Gastroesophageal sphincter (tissue), 4 donors: Measurements from ENCODE around the gene DIAPH3. TPM values are rescaled to one million over a fixed set of nuclear protein-coding genes. Genes with fewer than 3 reads are reported as not detected.

Experiments used
- ATAC-seq: fragments of 150-250 bp; one replicate; pipeline ENCODE4 v1.9.1; 2016; ENCODE audit warnings: mild to moderate bottlenecking, moderate library complexity
- H3K27ac ChIP-seq, 4 donors: fragments of 200-600 bp; sonication (generic) in 3 of 4; 1 replicate in 3 of 4; 2 replicates in 1 of 4; pipeline ENCODE4 v1.5.1; 2016 to 2019
- H3K27me3 ChIP-seq: fragments of 200-600 bp; sonication (generic); one replicate; pipeline ENCODE4 v1.5.1; 2019
- H3K36me3 ChIP-seq, 2 donors: fragments of 200-600 bp; sonication (generic); one replicate each; pipeline ENCODE4 v1.5.1; 2019; ENCODE audit warnings: control low read depth in 1 of 2
- H3K4me1 ChIP-seq, 3 donors: fragments of 200-600 bp; sonication (generic); 1 replicate in 2 of 3; 2 replicates in 1 of 3; pipeline ENCODE4 v1.5.1; 2016 to 2019; ENCODE audit warnings: control low read depth in 2 of 3
- H3K4me3 ChIP-seq, 2 donors: fragments of 200-600 bp; sonication (generic); one replicate each; pipeline ENCODE4 v1.5.1; 2019; ENCODE audit warnings: mild to moderate bottlenecking in 1 of 2, moderate library complexity in 1 of 2
- H3K9me3 ChIP-seq, 3 donors: fragments of 200-600 bp; sonication (generic); one replicate each; pipeline ENCODE4 v1.5.1; 2017 to 2019; ENCODE audit warnings: control low read depth in 2 of 3
- CTCF ChIP-seq, 4 experiments: fragments of 200-600 bp in 2 of 4; fragments of 450-650 bp in 2 of 4; sonication (generic) in 1 of 4; IDR thresholded peaks; one replicate each; pipeline ENCODE4 v1.5.1; 2017 to 2019; ENCODE audit warnings: antibody characterized with exemption in 4 of 4, mild to moderate bottlenecking in 2 of 4, moderate library complexity in 2 of 4
- EP300 ChIP-seq: sonication (generic); formaldehyde crosslinking; IDR thresholded peaks from one replicate; pipeline ENCODE4 v1.6.1; 2017; ENCODE audit warnings: antibody characterized with exemption, mild to moderate bottlenecking
- POLR2A ChIP-seq, 2 donors: fragments of 450-650 bp; IDR thresholded peaks; one replicate each; pipeline ENCODE4 v1.6.1; 2017; ENCODE audit warnings: antibody characterized with exemption in 2 of 2, mild to moderate bottlenecking in 2 of 2, moderate library complexity in 1 of 2
- POLR2AphosphoS5 ChIP-seq: sonication (generic); formaldehyde crosslinking; IDR thresholded peaks from one replicate; pipeline ENCODE4 v1.6.1; 2017; ENCODE audit warnings: antibody characterized with exemption
- WGBS, 2 donors: methylation state at CpG; one replicate each; pipeline ENCODE4 v1.1.5; 2018; ENCODE audit warnings: low coverage in 1 of 2; 5-methylcytosine and 5-hydroxymethylcytosine counted together
- total RNA-seq, 4 donors: library from RNA; depleted of rRNA; stranded (reverse); fragments of >200 nt; gene quantifications; one replicate each; pipeline ENCODE4 v1.1.0, GENCODE V29; 2016

DIAPH3 gene
- total RNA-seq, 4 donors from 2014 or later, result 0.13 to 1.7 (median 0.49) TPM; not detected in 1

GRCh38 chr13:59885076-59885475, 278.7 kb downstream of the DIAPH3 start:
- WGBS, 2 donors, result 18 to 32% methylated on average over 3 of the region's 3 CpGs
- ATAC-seq, result no peak
- Histone ChIP-seq H3K9me3 (no peaks in the 10 kb centered on the region), H3K36me3 (no peaks in the 10 kb centered on the region), H3K27ac (no peak overlapping the region), H3K4me1 (no peaks in the 10 kb centered on the region), H3K27me3 (no peaks in the 10 kb centered on the region), H3K4me3 (no peak overlapping the region)
- TF ChIP-seq POLR2AphosphoS5 (no peak), POLR2A (IDR thresholded peaks at IDR 0.05) (no peak), EP300 (no peak), CTCF (IDR thresholded peaks at IDR 0.05) (no peak)

- Histone ChIP-seq H3K36me3 (no peaks in the 10 kb centered on the region), H3K9me3 (no peaks in the 10 kb centered on the region), H3K27me3 (no peaks in the 10 kb centered on the region), H3K27ac (no peak overlapping the region), H3K4me1 (no peaks in the 10 kb centered on the region), H3K4me3 (no peak overlapping the region)
- WGBS, 2 donors, result 97 to 98% methylated on average over 5 of the region's 5 CpGs
- ATAC-seq, result no peak
- TF ChIP-seq CTCF (IDR thresholded peaks at IDR 0.05) (no peak), POLR2AphosphoS5 (no peak), POLR2A (IDR thresholded peaks at IDR 0.05) (no peak), EP300 (no peak)
Observed at GRCh38 chr13:59883885-59884284, 279.8 kb downstream of the DIAPH3 start.

- ATAC-seq, result no peak
- H3K36me3 ChIP-seq, result no peaks in the 10 kb centered on the region
- H3K4me3 ChIP-seq, result no peak overlapping the region
- no peak overlapping the region for H3K27ac ChIP-seq
- H3K9me3 ChIP-seq, result no peaks in the 10 kb centered on the region
- WGBS, 2 donors, result 44 to 69% methylated on average over 1 of the region's 1 CpG
- no peaks in the 10 kb centered on the region for H3K27me3 ChIP-seq
- peaks cover 0 to 5% (median 0%) of the 10 kb centered on the region in 3 donors for H3K4me1 ChIP-seq
- TF ChIP-seq POLR2A (IDR thresholded peaks at IDR 0.05) (no peak), EP300 (no peak), POLR2AphosphoS5 (no peak), CTCF (IDR thresholded peaks at IDR 0.05) (no peak)
Observed at GRCh38 chr13:59880468-59880867, 283.3 kb downstream of the DIAPH3 start.

- no peak for ATAC-seq
- H3K4me1 ChIP-seq, result peaks cover 0 to 5% (median 0%) of the 10 kb centered on the region in 3 donors
- TF ChIP-seq CTCF (IDR thresholded peaks at IDR 0.05) (no peak), POLR2A (IDR thresholded peaks at IDR 0.05) (no peak), EP300 (no peak), POLR2AphosphoS5 (no peak)
- WGBS, 2 donors, result 43 to 56% methylated on average over 4 of the region's 4 CpGs
- H3K36me3 ChIP-seq, result no peaks in the 10 kb centered on the region
- H3K9me3 ChIP-seq, result no peaks in the 10 kb centered on the region
- no peaks in the 10 kb centered on the region for H3K27me3 ChIP-seq
- no peak overlapping the region for H3K4me3 ChIP-seq
- no peak overlapping the region for H3K27ac ChIP-seq
Observed at GRCh38 chr13:59879281-59879680, 284.4 kb downstream of the DIAPH3 start.

- no peak overlapping the region for H3K4me3 ChIP-seq
- peaks cover 0 to 5% (median 0%) of the 10 kb centered on the region in 3 donors for H3K4me1 ChIP-seq
- no peaks in the 10 kb centered on the region for H3K27me3 ChIP-seq
- no peaks in the 10 kb centered on the region for H3K9me3 ChIP-seq
- H3K36me3 ChIP-seq, result no peaks in the 10 kb centered on the region
- no peak for TF ChIP-seq EP300
- no peak for TF ChIP-seq POLR2AphosphoS5
- no peak for TF ChIP-seq POLR2A (IDR thresholded peaks at IDR 0.05)
- TF ChIP-seq CTCF (IDR thresholded peaks at IDR 0.05), result no peak
- 9 to 23% methylated on average over 2 of the region's 2 CpGs for WGBS, 2 donors
- H3K27ac ChIP-seq, result no peak overlapping the region
- ATAC-seq, result no peak
Observed at GRCh38 chr13:59877933-59878332, 285.8 kb downstream of the DIAPH3 start.
